NB4 (cell line): ENCODE measurements around the gene PLAGL1.

Source experiments
- MAX ChIP-seq: IDR thresholded peaks from 2 replicates; pipeline ENCODE4 v1.6.1; 2011; ENCODE audit warnings: low read depth, low read length
- POLR2A ChIP-seq: IDR thresholded peaks from 2 replicates; pipeline ENCODE4 v1.6.1; 2011; ENCODE audit warnings: mild to moderate bottlenecking; ENCODE audit not compliant: insufficient read length; ENCODE audit errors: extremely low read depth
- TF ChIP-seq, protein P1 (sequence below): IDR thresholded peaks from one replicate; pipeline ENCODE4 v1.5.1; 2012; ENCODE audit warnings: low read depth, low read length

- TF ChIP-seq POLR2A (no peak), MAX (no peak)
- TF ChIP-seq, protein P1, sequence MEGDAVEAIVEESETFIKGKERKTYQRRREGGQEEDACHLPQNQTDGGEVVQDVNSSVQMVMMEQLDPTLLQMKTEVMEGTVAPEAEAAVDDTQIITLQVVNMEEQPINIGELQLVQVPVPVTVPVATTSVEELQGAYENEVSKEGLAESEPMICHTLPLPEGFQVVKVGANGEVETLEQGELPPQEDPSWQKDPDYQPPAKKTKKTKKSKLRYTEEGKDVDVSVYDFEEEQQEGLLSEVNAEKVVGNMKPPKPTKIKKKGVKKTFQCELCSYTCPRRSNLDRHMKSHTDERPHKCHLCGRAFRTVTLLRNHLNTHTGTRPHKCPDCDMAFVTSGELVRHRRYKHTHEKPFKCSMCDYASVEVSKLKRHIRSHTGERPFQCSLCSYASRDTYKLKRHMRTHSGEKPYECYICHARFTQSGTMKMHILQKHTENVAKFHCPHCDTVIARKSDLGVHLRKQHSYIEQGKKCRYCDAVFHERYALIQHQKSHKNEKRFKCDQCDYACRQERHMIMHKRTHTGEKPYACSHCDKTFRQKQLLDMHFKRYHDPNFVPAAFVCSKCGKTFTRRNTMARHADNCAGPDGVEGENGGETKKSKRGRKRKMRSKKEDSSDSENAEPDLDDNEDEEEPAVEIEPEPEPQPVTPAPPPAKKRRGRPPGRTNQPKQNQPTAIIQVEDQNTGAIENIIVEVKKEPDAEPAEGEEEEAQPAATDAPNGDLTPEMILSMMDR: no peak
Observed at GRCh38 chr6:143973097-143973966, 34.7 kb downstream of the PLAGL1 start.
